HG03159 (cell line): Measurements from ENCODE around the gene ADARB1.

Experiments used
- ATAC-seq: cut with Tn5 transposase; IDR thresholded peaks from one replicate; pipeline ENCODE4 v1.9.1; 2021; ENCODE audit warnings: mild to moderate bottlenecking, moderate library complexity; ENCODE audit not compliant: unreplicated experiment

The ADARB1 gene

DNA sequence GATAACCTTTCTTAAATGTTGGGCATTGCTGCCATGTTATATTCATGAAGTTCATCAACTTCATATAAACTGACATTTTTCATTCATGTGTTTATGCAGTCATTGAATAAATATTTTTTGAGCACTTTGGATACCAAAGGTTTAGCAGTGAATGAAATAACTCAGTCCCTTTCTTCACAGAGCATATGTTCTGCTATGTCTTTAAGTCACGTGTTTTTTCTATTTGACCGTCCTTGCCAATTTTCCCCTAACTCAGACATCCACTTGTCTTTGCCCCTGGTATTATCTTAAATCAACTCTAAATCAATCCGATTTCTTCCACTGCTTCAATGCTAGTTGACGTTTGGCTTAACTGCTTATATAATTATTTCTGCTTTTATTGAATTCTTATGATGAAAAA, 16.6 kb downstream of the ADARB1 start:
- no peak for ATAC-seq

DNA sequence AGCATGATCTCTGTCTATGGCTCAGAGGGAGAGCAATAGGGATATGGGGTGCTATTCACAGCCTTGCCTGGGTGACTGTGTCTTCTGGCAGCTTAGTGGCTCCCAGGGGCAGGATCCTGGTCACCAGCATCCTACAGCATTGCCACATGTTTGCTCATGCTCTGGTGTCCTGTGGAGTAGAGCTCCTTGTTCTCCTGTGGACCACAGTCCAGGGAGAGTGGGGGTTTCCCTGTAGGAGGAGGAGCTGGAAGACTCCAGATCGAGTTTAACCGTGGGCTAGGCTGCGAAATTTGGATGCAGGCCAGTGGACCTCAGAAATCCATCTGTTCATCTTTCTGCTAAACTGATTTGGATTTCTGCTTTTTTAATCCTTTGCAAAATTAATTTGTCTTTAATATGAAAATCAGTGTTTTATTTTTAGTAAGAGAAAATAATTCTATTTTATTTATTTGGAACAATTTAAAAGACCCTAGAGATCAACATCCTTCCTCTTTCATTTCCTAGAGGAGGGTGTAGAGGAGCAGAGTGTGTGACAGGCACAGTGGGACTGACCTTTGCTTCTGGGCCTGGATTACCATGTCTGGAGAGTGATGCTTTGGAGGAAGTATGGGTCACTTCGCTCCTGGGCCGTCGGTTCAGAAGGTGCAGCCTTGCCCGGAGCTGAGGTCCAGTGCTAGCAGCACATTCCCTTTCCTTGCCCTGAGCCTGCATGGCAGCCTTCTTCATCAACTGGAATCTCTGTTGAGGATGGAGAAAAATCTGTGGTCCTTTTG, 17.4 kb downstream of the ADARB1 start:
- ATAC-seq, result no peak

DNA sequence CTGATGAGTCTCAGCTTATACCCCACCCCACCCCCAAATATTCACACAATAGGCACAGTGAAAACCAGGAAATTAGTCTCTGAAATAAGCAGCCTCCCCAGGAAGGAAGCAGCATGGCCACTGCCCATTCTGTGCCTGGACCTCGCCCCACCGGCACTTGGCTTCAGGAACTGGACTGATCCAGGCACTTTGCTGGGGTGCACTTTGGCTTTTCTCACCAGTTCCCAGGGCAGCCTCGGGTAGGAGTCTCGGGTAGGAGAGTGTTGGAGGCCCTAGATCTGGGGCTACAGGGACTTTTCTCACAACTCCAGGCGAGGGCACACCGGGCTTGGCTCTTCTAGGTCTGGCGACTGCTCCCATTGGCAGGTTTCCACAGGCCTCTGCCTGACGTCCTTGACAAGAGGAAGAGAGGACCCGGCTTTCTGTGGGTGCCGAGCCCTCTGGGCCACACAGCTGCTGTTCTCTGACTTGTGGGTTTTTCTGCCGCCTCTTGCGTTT, 18.7 kb downstream of the ADARB1 start:
- ATAC-seq, result no peak

DNA sequence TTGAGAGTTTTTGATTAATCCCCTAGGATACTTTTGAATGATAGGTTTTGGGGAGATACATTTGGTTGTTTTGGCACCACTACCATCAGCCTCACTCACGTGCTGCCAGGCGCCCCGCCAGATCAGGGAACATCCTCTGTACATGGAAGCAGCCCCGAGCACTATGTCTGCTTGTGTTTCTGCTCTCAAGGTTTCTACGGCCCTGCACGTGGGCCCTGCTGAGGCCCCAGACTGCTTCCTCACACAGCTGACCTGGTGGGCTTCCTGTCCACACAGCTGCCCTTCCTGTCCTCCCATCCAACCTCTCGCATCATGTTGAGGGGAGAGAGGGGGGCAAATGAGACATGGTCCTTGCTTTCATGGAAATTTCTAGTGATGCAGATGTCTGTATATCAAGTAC, 20.0 kb downstream of the ADARB1 start:
- no peak for ATAC-seq

DNA sequence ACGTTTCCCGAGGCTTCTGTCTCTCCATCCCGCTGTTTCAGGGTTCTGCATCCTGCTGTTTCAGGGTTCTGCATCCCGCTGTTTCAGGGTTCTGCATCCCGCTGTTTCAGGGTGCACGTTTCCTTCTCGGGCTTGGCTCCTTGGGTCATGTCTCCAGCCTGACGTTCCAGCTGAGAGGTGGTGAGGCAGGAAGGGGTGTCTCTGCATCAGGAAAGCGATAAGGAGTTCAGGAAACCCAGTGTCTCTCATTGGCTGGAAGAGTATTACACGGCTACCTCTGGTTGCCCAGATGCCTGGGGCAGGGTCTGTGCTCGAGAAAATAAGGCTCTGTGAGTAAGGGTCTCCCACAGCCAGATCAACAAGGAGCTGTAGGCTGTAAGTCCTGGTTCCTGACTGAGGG, 21.1 kb downstream of the ADARB1 start:
- ATAC-seq, result no peak

DNA sequence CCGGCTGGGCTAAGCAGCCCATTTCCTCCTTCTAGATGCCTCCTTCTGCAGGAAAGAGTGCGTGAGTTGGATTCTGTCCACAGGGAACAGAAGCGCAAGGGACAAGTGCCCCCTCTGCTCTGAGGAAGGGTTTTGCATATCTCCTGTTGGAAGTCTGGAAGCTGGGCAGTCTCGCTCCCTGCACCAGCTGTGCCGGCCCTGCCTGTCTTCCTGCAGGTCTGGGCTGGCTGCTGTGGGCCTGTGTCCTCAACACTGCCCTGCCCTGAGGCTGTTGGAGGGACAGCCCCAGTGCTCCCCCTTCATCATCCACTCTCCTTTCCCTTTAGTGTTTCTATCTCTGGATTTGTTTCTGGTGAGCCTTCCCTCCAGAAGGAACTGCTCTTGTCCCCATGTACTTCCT, 21.8 kb downstream of the ADARB1 start:
- ATAC-seq, result no peak

DNA sequence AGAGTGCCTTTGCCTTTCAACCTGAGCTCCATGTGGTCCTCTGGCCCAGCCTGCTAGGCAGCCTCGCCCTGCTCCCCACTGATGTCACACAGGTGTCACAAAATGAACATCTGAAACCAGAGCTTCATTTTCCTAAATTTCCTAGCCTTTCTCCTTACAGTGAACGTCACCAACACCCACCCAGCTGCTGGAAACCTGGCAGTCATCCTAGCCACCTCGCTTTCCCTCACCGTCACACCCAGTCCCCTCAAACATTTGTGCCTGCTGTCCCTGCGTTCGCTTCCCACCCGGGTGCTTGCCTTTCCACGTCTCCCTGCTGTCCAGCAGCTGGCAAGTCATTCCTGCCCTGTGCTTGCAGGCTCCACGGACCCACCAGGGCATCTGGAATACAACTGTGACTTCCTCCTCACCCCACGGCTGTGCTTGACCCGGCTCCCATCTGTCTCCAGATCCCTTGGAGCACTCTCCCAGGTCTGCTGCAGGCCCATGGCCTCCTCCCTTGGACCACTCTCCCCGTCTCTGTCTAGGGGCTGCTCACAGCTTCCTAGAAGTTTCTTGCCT, 23.5 kb downstream of the ADARB1 start:
- no peak for ATAC-seq

DNA sequence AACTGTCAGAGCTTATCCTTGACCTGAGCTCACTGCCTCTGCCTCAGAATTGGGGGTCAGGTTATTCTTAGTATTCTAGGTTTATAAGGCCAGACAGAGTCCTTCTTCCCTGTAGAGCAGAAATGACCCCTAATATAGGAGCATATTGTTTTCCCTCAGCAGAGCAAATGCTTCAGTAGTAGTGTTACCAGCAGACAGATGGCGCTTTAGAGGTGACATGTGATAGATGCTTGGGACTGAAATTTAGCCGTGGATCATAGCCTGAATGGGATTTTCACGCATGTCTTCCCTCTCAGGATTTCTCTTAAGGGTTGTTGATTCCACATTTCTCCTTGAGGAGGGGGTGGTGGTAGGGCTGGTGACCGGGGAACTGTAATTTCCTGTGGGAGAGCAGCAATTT, 24.5 kb downstream of the ADARB1 start:
- no peak for ATAC-seq

DNA sequence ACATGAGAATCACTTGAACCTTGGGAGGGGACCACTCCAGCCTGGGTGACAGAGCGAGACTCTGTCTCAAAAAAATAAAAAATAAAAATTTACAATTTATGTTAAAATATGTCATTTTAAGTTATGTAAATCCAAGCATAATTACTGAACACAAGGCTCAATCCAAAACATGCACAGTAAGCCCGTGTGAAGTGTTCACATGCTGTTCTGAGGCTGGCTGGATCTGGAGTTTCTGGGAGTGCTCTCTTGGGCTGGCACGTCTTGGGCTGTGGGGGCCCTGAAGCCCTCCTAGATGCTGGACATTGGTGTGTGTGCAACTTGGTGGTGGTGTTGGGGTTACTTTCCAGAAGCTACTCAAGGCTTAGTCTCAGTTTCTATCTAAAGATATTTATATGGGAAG, 25.2 kb downstream of the ADARB1 start:
- ATAC-seq, result no peak

DNA sequence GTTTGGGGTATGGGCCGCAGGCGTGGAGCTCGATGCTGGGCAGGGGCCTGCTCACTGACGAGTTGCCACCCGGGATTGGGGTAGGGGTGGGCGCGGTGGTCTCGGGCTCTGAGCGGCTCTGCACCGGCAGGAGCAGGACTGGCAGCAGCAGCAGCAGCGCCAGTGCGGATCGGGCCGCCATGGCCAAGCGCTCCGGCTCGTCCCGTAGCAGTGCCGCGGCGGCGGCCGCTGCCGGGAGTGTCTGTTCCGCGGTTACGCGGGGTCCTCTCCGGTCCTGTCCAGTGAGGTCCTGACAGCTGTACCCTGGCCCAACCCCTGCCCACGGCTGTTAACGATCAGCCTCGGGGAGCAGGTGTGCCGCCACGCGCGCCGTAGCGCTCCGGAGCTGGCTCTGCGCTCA, 26.5 kb downstream of the ADARB1 start:
- ATAC-seq, result no peak

DNA sequence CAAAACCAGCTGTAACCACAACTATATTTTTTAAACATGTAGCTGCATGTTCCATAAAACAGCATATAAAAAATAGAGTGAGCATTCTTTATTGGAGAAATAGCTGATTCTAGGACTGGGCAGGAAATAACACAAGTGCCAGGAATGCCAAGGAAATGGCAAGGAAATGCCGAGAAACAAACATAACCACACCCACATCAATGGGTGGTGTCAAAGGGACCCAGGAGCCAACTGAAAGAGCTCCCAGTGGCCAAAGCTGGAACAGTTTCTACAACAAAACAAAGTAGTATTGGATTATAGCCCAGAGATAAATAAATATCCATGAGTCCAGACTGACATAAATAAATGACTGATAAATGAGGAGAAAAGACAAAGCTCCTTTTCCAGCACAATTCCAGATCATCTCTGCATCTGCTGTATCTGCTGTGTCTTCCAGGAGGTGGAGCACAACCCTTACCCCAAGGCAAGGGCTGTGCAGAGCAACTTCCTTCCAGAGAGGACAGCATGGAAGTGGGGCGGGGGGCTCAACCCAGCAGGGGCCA, 28.1 kb downstream of the ADARB1 start:
- no peak for ATAC-seq

DNA sequence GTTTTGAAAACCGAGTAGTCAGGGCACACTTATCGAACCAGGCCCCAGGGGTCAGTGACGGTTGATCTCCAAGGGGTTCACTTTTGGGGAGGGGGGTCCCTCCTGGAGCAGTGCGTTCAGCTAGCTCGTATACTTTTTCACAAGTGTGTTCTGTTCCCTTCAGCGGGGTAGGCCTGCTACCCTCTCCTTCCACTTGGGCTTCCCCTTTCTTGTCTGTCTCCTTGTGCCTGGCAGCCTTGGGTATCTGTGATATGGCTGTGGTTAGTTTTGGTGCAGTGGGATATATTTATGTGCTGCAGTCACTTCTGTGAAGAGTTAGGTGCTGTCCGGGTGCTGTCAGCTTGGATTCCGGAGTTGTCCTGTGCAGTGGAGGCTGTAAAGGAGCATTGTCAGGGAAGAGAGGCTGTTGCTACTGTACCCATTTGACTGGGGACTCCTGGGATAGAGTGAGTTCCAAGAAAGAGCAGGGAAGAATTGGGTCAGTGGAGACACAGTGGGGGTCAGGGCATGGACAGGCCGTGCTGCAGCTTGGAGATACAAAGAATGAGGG, 29.7 kb downstream of the ADARB1 start:
- no peak for ATAC-seq

DNA sequence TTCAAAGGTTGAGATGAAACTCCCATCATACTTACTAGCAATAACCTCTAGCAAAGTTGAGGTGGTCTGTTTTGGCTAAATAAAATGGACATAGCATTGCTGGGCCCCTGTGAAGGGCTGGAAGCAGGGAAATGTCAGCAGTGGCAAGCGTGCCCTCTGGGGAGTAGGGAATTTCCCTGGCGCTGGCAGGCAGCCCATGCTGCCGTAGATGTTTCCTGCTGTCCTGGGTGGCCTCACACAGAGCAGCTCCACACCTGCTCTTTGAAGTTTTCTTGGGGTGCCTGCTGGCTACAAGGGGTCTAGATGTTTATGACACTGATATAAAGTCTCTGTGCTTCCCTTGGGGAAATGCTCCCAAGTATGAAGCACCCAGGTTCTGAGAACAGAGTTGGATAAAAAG, 30.2 kb downstream of the ADARB1 start:
- ATAC-seq, result no peak

DNA sequence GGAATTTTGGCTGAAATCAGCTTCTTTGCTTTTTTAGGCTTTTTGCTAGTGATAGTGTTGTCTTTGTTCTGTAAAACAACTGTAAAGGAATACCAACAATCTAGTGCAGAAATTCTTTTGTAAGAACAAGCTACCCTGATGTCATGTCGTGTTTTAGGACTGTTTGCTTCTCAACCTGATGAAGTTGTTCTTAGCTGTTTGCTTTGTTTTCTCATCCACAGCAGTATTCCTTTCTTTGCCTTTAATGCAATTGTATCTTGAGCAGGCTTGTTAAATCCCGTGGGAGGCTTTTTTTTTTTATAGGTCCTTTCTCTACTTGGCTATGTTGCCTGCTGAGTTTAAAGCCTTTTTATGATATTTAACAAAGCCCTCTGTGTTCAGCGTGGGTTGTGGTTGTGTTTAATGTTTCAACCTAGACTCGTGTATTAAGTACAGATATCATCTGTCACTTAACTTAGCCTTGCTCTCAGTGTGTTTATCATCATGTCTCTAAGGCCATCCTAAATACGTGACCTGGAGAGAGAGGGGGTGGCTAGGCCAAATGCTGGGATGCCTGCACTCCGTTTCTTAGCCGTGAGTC, 31.6 kb downstream of the ADARB1 start:
- ATAC-seq, result no peak

DNA sequence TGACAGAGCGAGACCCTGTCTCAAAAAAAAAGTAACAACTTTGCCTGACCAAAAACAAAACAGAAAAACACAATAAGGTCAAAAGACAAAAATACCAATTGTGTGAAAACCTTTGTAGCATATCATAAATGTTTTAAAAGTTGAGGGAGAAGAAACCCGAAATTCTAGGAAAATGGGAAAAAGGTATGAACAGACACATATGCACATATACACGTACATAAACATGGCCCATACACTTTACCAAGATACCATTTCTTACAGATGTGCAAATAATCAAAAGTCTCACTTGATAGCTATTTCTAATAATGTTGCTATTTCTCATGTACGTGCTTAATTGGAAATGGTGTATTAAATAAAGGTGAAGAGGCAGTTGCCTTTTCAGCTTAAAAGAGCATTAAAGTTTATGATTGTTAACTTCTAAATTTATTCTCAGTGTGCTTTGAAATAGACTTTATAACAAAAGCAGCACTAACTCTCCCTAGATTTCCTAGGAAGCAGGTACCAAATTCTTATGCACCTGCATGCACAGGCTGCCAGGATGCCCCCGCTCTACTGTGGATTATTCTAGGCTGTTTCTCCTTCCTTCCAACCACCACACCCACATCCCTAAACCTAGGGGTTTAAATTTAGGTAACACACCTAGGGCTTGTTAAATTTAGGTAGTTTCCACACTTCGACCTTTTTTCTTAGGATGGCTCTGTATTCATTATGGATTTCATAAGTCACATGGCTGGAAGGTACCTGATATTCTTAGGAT, 33.8 kb downstream of the ADARB1 start:
- no peak for ATAC-seq

DNA sequence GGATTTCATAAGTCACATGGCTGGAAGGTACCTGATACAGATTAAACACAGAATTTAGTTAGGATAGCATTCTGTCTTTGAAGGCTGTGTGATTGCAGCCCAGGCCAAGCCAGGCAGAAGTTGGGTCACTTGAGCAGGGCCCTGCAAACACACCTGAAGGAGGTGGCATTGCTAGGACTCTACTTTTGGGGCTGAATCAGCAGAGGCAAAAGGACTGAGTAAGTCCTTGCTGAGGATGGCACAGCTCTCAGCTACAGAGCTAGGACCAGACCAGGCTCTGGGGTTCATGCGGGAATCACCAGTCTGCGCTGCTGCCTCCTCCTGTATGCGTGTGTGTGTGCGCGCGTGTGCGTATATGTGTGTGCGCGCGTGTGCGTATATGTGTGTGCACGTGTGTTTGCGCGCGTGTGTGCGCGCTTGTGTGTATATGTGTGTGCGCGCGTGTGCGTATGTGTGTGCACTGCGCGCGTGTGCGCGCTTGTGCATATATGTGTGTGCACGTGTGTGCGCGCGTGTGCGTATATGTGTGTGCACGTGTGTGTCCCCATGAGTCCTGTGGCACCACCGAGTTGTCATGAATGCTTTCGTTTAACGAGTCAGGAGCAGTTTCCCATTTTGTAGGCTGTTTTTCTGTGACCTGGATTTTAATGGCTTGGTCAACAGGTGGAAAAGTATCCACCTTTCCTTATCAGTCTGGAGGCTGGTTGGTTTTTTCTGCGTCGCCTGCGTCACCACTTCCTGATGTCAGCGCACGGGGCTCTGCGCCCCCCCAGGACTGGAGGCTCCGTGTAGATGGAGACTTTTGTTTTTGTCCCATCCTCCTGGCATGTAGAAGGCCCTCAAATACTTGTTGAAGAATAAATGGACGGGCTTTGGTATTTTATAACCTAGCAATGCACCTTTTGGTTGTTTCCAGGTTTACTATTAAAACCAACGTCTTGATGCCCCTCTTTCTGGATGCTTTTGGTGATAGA, 34.7 kb downstream of the ADARB1 start:
- no peak for ATAC-seq

DNA sequence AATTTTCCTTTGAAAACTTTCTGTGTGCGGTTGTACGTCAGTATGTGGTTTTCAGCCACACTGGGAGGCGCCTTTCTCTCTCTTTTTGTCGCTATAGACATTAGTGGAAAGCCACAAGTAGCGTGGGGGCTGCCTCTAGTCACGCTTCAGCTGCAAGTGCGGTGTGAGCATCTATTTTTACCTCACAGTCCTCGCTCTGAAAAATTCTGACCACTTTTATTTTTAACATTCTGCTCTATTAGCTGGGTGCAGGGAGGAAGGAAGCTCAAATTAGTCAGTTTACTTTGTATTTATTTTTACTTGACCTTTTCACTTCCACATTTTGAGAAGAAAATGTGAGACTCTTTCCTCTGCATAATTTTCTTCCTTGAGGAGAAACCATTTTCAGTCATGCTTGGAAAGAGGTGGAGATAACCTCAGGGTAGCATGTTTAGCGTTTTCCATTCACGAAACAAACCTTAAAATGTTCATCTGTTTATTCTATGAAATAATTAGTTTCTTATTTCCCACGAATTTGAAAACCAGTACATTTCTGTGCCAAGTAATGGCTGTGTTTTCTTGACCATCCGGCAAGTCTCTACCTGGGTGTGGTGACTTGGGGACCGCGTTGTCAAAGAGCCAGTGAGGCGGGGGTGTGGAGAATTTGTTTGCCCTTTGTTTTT, 35.6 kb downstream of the ADARB1 start:
- peak; percentile 83 for ATAC-seq

DNA sequence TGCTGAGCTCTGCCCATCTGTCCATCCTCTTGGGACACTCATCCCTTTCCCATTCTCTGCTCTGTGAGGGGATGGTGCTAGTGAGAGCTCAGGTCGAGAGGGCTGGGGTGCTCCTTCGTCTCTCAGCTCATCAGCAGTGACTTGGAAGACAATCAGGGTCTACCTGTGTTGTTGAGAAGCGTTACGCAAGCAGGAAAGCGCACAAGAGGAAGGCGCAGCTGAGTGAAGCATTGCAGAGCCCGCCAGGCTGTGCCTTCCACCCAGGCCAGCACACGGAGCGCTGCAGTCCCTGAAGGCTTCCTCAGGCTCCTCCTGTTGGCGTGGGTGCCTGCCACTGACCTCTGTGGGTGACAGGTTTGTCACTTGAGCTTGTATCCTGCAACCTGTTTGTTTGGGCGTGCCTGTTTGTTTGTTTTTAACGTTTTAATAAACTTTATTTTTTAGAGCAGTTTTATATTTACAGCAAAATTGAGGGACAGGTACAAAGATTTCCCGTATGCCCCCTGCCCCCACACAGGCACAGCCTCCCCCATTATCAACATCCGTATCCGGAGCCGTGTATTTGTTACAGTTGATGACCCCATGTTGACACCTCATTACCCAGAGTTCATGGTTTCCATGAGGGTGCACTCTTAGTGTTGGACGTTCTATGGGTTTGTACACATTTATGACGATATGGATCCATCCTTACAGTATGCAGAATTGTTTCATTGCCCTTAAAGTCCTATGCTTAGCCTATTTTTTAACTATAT, 36.7 kb downstream of the ADARB1 start:
- ATAC-seq, result no peak

DNA sequence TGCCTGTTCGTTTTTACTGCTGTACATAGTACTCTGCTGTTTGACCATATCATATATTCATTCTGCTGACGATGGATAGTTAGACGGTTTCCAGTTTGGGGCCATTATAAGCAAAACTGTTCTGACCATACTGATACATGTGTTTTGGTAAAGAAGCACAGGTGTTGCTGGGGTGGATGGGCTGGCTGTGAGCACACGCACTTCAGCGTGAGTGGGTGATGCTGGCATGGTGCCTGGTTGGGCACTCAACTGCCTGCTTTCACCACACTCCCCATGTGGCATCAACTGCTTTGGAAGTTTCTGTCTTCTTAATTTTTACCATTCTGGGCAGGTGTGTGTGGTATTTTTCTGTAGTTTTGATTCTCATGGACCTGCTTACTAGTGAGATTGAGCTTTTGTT, 37.3 kb downstream of the ADARB1 start:
- ATAC-seq, result no peak
